GM12865 (cell line): Measurements from ENCODE around the gene COL17A1.
A peak's percentile ranks its signal among the peaks of the same experiment; 100 is the strongest.

ENCODE experiments used
- DNase-seq: peaks from one replicate; pipeline ENCODE4 v3.0.0; 2010; ENCODE audit warnings: low read depth
- H3K4me3 ChIP-seq: 2 replicates; pipeline ENCODE4 v1.5.1; 2011; ENCODE audit warnings: mild to moderate bottlenecking, low read depth, low read length, control low read depth
- TF ChIP-seq, protein P1 (sequence below): IDR thresholded peaks from 2 replicates; pipeline ENCODE4 v1.5.1; 2011; ENCODE audit warnings: low read length, control low read depth, low read depth, inconsistent platforms; ENCODE audit not compliant: insufficient read depth; ENCODE audit errors: missing control alignments

COL17A1 gene

DNA sequence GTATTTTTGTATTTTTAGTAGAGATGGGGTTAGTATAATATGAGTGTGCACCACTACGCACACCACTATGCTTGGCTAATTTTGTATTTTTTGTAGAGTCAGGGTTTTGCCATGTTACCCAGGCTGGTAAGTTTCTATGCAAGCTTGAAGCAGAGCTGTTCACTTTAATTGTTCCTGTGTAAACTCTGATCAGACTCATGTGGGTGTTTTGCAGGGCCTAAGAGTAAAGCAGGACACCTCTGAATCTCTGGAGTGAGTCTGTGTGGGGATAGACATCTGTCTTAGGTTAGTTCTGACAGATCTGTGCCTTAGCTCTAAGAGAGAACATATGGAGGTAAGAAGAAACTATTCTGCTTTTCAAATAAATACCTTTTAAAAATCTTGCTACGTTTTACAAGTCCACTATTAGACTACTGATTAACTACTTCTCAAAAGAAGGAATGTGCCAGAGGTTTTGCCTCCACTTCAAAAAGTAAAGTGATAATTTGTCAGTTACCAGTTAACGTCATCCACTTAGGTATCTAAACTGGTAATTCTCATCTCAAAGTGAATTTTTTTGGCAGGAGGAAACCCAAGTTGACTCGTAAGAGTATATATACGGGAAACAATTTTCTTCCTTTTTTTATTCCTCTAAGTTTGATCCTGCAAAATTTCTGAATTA is 1.1 kb downstream of the COL17A1 start:
- H3K4me3 ChIP-seq = no peak overlapping the region

DNA sequence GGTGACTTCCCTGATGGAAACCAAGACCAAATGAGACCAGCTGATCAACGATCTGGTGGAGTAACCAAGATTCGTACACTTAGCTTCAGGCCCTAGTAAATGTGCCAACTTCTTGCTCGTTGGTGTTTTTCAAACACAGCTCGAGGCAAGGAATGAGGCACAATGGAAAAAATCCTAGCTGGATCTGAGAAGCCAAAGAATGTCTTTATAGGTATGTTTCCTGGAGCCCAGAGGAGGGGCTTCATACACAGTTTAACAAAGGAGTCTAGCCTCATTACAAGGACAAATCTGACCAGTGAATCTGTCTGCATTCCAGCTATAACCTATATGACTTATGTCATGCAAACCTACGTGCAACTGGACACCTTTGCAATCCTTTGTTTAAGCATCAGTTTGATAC is 3.7 kb downstream of the COL17A1 start:
- DNase-seq = no peak
- TF ChIP-seq, protein P1, sequence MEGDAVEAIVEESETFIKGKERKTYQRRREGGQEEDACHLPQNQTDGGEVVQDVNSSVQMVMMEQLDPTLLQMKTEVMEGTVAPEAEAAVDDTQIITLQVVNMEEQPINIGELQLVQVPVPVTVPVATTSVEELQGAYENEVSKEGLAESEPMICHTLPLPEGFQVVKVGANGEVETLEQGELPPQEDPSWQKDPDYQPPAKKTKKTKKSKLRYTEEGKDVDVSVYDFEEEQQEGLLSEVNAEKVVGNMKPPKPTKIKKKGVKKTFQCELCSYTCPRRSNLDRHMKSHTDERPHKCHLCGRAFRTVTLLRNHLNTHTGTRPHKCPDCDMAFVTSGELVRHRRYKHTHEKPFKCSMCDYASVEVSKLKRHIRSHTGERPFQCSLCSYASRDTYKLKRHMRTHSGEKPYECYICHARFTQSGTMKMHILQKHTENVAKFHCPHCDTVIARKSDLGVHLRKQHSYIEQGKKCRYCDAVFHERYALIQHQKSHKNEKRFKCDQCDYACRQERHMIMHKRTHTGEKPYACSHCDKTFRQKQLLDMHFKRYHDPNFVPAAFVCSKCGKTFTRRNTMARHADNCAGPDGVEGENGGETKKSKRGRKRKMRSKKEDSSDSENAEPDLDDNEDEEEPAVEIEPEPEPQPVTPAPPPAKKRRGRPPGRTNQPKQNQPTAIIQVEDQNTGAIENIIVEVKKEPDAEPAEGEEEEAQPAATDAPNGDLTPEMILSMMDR = no peak
- no peak overlapping the region for H3K4me3 ChIP-seq

More for the DNA sequence above, 1.1 kb downstream of the COL17A1 start:
- no peak for DNase-seq
- TF ChIP-seq, protein P1 = no peak

DNA sequence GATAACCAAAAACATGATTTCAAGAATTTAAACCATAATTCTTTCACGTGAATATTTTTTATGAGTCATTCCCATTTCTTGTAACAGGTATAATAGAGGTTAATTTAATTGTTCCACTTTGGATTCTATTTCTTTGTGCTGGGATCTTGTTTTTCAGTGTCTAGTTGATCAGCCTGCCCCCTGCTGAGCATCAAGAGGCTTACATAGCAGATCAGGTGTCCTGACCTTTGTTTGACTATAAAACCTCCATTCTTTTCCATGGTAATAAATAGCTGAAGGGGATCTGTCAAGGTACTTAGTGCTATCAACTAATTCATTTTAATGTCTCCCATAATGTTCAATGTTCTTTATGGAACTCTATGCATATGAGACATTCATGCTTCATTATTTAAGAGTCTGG is 4.9 kb downstream of the COL17A1 start:
- H3K4me3 ChIP-seq = no peak overlapping the region
- DNase-seq = peak; percentile 59
- TF ChIP-seq, protein P1 = peak; percentile 40

DNA sequence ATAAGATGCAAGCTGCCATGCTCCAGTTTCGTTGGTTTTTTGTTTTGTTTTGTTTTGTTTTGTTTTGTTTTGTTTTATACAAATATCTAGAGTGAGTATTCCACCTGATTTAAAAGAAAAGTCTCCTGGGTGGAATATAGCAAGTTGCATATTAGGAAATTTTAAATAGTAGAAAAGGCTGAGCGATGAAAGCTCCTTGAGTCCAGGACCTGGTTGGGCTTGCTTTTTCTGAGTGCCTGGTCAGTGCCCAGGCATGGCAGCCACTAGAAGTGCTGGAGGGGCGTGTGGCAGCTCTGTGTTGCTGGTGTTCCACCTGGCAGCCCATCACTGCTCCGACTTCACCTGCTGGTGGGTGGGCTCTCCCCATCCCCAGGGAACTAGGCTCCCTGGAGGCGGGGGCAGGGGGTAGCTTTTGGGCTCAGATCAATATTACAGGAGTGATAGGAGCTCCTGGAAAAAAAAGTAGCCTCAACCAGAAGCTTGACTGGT is 8.0 kb downstream of the COL17A1 start:
- H3K4me3 ChIP-seq = no peak overlapping the region
- TF ChIP-seq, protein P1 = no peak
- DNase-seq = no peak

DNA sequence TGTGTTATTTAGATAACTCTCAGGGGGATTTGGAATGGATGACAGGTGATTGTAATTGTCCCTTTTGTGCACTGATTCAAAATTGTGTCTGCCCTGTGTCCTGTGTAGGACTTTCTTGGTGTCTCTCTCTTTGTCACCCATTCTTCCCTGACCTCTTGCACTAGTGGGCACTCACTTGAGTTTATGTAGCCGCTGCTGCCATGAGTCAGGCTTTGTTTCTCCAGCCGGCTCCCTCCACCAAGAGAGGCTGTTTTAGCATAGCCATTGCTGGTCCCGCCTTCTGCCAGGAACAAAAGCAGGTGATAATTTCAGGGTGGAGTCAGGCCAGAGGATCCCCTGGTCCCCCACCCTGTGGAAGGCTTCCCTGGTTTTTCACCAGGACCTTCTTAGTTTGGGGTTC is 8.4 kb downstream of the COL17A1 start:
- TF ChIP-seq, protein P1 = no peak
- no peak for DNase-seq
- H3K4me3 ChIP-seq = no peak overlapping the region

DNA sequence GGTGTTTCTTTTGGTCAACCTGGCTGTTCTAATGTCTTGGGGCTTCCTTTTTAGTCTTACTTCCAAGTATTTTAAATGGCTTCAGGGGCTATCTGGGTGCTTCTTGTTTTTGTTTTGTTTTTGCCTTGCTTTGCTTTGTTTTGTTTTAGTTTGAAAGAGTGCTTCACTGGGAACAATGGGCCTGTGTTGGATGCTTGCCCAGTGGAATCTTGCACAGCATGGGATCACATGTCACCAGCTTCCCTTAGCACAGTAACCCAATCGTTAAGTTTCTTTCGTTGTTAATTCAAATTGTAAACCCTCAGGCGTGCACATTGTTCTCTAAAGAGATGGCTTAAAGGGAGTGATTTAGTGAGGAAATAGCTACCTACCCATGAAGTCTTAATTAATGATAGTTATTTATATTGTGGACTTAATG is 8.9 kb downstream of the COL17A1 start:
- TF ChIP-seq, protein P1 = no peak
- H3K4me3 ChIP-seq = no peak overlapping the region
- DNase-seq = no peak

DNA sequence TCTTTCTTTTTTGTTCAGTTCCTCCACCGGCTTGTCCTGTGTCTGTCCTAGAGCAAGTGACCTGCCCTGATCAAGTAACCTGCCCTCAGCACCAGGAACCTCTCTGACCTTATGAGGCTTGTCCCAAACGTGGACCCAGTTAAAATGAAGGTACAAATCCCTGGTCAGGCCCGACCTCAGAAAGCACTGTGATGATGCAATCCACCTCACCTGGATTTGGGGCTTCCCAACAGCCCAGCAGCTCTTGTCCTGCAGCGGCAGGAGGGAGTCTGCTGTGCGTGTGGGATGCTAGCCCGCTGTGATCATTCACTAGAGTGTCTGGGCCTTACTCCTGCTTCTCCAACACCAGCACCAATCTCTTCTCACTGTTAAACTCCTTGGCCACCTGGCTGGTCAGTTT is 11.2 kb downstream of the COL17A1 start:
- no peak for DNase-seq
- TF ChIP-seq, protein P1 = no peak
- H3K4me3 ChIP-seq = no peak overlapping the region
